Lower leg skin (tissue), 3 donors: Measurements from ENCODE around the gene PGF.

Experiments
- CTCF ChIP-seq, 3 donors: fragments of 450-650 bp; IDR thresholded peaks; one replicate each; pipeline ENCODE4 v1.5.1; 2016; ENCODE audit warnings: antibody characterized with exemption in 3 of 3, mild to moderate bottlenecking in 3 of 3, moderate library complexity in 2 of 3
- POLR2A ChIP-seq, 2 donors: fragments of 450-650 bp; IDR thresholded peaks; one replicate each; pipeline ENCODE4 v1.6.1; 2016 to 2017; ENCODE audit warnings: antibody characterized with exemption in 2 of 2, mild to moderate bottlenecking in 1 of 2, moderate library complexity in 1 of 2

DNA sequence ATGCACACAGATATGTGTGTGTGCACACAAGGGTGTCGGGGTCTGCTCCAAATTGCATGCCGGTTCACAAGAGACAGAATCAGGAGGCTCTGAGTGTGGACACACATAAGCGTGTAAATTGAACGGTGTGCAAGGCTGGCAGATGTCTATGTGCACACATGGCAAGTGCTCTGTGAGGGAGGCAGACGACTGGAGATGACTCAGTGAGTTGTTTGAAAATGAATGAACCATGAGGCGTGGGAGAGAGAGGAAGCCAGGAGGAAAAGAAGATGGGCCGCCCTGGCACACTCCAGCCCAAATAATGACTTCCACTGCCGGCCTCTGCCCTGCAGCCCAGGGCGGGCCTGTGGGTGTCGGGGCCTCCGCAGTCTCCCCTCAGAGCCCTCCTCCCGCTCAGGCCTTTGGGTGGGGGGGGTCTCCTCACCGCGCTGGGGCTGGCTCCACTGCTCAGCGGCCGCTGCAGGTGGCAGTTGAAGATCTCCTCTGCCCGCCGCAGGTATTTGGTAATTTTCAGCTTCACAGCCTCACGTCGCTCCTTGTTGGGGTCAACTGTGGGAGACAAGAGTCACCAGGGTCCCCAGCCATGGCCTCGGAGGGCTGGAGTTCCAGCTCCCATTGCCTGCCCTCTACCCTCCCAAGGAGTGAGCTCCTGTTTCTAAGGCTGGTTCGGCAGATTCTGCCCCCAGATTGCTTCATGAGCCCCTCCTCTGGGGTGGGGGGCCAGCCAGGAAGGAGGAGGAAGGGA lies 35.8 kb downstream of the PGF start:
- TF ChIP-seq CTCF (IDR thresholded peaks at IDR 0.05): no peak
- TF ChIP-seq POLR2A (IDR thresholded peaks at IDR 0.05): no peak
